NCI-H69 (cell line): ENCODE measurements around the gene FBXO45.
"Not testable (repeated sequence)": the region's sequence is repeated elsewhere in the genome, so short reads cannot be mapped to it uniquely, and the experiment has no call there.

Source experiments
- DNase-seq: peaks from one replicate; lab custom pipeline; 2025; lab: John Stamatoyannopoulos, UW

Gene FBXO45

DNA sequence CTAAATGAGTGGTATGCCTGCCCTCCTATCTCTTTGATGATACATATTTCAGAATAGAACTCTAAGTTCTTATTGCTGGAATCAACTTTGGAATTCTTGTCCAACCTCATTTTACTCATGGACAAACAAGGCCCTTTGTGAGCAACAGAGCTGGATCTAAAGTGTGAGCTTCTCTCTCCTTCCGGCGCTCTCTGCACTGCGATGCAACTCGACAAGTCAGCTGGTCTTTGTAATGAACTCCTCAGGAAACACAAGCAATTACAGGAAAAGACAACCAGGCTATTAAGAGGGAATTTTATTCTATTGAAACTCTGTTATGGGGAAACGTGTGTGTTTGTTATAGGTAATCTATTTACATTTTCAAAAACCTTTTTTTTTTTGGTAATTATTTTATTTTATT, 50.8 kb downstream of the FBXO45 start:
- DNase-seq = no peak

DNA sequence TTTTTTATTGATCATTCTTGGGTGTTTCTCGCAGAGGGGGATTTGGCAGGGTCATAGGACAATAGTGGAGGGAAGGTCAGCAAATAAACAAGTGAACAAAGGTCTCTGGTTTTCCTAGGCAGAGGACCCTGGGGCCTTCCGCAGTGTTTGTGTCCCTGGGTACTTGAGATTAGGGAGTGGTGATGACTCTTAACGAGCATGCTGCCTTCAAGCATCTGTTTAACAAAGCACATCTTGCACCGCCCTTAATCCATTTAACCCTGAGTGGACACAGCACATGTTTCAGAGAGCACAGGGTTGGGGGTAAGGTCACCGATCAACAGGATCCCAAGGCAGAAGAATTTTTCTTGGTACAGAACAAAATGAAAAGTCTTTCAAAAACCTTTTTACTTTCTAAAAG, 51.2 kb downstream of the FBXO45 start:
- DNase-seq = not testable (repeated sequence)

DNA sequence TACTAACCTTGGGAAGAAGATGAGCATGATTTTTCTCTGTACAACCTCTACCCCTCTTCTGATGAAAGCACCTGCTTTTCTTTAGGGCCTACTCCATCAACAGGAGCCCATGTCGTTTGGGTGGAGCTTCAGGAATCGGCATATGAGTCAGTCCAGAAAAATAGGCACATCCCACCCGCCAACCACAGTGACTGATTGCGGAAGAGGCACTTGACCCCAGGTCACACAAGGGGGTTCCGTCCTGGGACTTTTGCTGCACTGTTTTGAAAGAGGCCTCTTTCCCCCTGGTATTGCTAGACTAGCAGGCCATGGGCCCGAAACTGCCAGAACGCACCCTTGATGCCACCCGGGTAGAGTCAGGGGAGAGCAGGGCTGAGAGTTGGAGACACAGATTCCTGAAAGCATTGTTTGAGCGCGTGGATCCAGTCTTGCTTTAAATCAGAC, 51.7 kb downstream of the FBXO45 start:
- DNase-seq = no peak

DNA sequence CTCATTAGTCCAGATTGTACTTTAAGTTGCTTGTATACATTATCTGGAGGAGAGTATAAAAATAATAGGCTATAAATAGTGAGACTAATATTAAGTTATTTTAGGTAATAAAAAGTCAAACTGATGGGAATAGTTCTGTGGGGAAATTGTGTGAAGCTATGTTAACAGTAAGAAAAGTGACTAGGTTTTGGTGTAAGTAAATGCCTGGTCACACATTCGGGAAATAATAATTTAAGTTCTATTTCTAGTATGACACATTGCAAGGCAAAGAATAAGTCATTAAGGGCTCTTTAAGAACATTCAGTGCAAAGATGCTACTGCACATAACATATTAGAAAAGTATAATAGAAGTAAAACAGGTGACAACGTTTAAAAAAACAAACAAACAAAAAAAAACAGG, 52.2 kb downstream of the FBXO45 start:
- DNase-seq = no peak

DNA sequence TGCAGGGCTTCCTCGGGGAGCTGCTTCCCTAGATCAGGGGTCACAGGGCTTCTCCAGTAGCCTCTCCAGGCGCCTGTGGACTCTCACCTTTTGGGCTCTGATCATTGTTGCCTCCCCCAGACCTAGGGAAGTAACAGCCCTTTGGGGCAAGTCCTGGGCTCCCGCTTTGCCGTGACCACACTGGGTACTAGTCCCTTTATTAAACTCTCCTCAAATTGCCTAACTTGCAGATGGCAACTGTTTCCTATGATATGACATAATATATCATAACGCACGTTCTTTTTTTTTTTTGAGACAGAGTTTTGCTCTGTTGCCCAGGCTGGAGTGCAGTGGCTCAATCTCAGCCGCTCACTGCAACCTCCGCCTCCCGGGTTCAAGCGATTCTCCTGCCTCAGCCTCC, 53.2 kb downstream of the FBXO45 start:
- DNase-seq = no peak

DNA sequence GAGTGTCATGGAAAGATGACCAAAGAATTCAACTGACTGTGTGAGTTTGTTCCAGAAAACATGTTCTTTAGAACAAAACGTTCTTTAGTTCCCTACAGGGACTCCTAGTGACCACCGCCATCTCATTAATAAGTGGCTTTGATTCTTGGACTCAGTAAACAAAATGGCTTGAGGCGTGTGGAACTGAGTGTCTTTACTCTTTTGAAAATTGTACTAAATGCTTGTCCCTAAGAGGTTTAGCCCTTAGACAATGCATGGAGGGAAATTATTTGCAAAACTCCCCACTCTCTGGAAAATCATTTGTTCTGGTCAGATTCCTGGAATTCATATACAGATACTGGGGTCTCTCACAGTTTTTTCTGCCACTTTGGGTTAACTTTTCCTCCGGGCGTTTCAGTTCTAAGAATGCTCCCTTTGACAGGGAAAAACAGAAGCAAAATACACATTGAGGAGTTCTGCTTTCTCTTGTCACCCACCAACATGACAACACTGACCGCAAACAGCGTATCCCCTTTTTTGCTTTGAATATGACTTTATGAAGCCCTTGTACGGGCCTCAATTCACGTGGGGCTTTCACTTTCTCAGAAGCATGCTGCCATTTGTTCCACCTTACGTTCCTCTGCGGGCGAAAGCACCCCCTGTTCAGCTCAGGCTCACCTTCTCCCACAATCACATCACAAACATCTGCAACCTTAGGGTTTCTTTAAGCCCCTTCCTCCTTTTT, 55.8 kb downstream of the FBXO45 start:
- no peak for DNase-seq

DNA sequence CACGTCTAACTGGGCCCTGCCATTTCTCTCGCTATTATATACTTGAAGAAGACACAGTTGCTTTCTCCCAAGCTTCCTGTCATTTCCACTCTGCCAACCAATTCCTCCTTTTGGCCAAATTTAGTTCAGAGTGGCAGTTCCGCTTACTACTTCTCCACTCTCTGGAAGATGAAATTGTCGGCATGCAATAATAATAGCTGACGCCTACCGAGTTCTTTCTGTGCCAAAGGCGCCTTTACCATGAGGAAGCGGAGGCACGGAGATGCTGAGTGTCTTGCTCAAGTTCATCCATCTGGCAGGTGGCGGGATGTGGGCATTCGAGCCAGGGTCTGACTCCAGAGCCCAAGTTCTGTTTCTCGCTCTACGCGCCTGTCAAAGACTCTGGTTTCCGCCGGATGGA, 56.4 kb downstream of the FBXO45 start:
- no peak for DNase-seq

DNA sequence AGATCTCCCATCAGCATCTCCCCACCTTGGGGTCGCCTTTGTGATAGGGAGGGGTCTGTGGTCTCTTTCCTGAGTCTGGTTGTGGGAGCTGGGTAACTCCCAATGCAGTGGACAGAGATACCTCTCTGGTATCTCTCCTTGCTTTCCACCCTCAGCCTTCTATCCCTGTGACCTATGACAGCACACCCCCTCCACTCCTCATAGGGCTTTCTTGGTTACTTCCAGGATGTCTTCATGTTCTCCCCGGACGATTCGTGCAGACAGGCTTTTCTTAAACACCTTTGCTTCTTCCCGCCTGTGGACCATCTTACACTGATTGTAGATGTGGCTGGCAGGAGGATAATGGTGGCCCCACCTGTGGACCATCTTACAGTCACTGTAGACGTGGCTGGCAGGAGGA, 56.9 kb downstream of the FBXO45 start:
- no peak for DNase-seq

DNA sequence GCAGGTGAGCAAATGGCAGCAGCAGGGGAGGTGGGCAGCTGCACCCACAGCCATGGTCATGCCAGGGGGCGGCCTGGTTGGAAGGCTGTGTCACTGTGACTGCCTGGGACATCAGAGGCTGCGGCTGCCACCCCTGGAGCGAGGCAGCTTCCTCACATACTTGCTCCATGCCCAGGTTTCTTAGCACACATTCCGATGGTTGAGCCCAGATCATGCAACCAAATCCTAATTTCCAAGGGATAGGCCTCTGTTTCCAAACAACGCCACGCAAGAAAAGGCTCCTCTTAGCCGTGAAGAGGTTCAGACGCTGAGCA, 59.4 kb downstream of the FBXO45 start:
- no peak for DNase-seq

DNA sequence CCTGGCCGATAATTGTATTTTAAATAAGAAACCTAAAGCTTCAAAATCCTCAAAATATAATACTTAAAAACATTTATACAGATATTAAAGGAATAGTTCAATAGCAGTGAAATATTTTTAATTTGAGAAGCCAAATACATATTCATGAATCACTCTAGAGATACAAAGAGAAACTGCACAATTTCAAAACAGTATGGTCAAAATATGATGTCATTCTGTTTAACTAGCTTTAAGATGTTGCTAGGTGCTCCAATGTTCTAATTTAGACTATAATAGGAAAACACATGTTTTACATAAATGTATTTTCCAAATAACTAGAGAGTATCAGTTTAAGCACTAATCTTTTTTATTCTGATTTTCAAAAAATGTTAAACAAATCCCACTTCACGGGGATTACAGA, 60.8 kb downstream of the FBXO45 start:
- DNase-seq = no peak

DNA sequence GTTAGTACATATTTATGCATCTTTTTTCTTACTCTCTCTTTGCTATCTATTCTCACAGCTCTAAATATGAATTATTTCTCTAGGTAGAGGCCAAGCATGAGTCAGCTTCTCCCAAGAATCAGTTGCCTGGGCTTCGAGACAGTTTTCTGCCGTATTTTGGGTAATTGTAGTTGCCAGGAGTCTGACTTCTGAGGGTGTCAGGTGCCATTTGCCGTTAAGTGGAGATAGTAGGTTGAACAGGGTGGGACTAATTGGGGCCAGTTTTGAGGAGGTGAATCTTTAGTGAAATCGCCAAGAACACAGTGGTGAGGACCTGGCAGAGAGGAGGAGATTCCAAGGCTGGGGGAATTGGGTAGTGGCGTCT, 63.2 kb downstream of the FBXO45 start:
- DNase-seq = peak; percentile 67

DNA sequence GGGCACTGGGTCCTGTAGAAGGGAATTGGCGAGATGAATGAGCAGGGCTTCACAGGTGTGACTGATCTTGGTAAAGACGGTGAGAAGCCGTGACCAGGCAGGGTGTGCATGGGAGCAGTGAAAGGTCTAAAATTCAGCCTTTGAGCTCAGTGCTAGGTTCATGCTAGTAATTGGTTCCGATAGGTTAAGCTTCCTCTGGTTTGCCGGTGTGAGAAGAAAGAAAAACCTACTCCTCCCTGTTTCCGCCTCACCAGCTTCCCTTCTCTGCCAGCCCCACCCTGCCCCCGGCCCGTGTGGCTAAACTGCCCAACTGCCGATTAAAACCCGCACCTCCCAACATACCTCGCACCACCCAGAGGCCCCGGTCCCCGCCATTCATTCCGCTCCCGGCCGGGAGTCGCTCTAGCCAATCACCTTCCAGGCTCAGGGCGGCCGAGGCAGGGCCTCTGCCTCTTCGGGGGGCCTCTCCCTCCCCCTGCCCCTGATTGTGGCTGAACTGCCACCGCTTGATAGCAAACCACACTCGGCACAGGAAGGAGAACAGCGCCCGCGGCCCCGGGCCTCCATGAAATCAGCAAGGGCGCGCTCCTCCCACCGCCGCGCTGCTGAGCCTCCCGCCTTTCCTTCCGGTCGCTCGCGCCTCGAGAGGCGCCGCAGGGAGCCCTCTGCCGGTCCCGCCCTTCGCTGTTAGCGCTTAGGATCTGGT, 63.7 kb downstream of the FBXO45 start:
- peak; percentile 97 for DNase-seq

DNA sequence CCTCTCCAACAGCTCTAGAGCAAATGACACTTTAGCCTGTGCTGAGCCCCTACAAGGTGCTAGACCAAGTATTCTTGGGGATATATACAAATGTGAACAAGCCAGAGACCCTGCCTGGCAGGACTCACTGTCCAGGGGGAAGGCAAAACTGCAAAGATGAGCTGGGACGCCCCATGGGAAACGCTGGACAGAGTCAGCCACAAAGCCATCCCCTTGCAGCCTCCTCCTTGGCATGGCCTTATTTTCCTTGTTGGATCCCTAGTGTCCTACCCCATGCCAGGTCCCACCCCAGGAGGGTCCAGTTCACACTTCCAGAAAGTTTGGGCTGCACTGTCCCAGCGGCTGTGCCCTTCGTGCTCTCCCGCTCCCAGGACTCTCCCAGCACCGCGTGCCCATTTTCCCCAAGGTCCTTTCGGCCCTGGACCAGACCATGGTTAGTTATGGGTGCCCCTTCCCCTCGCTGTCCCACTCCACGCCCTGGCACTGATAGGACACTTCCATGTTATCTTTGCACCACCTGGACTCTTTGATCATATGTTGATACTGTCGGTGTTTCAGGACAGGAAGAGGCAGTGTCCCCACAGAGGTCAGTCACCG, 65.2 kb downstream of the FBXO45 start:
- DNase-seq = no peak

DNA sequence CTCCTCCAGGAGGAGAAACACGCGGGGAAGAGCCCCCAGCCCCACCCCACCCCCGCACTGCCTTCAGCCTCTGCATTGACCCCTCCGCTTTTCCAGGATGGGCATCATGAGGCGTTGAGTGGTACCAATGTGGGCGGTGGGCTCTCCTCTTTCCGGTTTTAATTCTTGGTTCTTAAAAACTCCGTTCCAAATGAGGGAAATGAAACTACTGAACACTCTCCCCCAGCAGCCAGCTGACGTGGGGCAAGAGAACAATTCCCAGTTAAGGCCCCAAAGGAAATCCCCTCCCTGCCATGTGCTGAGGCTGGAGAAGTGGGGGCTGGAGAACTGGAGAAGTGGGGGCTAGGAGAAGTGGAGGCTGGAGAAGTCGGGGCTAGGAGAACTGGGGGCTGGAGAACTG, 65.8 kb downstream of the FBXO45 start:
- no peak for DNase-seq

DNA sequence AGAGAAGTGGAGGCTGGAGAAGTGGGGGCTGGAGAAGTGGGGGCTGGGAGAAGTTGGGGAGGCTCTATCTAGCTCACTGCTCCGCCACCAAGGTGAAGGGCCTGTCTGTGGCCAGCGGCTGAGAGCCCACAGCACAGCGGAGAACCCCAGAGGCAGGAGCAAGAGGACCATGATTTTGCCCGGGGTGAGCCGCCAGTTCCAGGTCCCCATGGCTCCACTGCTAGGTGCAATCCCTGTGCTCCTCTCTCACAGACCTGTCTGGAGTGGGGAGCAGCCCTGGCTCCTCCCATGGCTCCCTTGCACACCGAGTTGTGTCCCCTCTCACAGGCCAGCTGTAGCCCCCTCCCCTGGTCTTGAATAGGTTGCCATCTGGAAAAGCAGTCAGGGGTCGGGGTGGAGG, 66.4 kb downstream of the FBXO45 start:
- no peak for DNase-seq

DNA sequence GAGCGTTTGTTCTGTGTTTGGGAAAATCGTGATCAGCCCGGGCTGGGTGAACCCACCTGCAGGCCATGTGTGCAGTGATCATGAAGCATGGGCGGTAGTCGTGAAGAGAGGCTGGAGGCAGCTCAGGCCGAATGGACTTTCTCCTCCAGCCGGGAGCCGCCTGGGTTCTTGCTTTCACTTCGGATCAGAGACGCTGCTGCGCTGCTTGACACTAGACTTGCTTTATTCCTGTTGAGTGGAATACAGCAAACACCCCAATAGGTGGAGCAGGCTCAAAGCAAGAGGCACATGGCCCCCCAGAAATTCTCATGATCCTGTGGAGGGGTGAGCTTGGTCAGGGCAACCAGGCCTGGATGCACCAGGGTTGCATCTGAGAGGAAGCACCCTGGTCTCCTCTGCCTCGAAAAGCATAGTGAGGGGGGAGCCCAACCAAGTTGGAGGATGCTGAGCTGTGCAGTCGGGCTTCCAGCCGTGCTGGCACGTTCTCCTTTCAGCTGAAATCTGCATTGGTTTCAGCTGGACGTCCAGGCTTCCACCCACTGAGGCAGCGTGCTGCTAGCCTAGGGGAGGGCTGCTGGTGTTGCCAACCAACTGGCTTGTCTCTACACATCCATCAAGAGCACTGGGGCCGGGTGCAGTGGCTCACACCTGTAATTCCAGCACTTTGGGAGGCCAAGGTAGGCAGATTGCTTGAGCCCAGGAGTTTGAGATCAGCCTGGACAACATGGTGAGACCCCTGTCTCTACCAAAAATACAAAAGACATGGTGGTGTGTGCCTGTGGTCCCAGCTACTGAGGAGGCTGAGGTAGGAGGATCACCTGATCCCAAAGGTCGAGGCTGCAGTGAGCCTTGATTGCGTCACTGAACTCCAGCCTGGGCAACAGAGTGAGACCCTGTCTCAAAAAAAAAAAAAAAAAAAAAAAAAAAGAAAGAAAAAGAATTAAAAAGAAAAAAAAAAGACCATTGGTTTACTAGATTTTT, 68.2 kb downstream of the FBXO45 start:
- no peak for DNase-seq

DNA sequence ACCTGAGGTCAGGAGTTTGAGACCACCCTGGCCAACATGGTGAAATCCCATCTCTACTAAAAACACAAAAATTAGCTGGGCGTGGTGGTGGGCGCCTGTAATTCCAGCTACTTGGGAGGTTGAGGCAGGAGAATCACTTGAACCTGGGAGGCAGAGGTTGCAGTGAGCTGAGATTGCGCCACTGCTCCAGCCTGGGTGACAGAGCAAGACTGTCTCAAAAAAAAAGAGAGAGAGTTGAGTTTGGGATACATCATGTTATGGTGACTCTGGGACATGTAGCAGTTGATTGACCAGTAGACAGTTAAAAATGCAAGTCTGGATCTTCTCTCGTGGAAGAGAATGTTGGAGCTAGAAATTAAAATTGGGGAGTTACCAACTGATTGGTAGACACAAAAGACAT, 69.5 kb downstream of the FBXO45 start:
- DNase-seq = not testable (repeated sequence)
